22Rv1 (cell line): Measurements from ENCODE around the gene MCM3AP.

Source experiments
- H3K27ac ChIP-seq: fragments of 450-650 bp; 2 replicates; pipeline ENCODE4 v1.5.1; 2017
- ZFX ChIP-seq: fragments of 450-650 bp; IDR thresholded peaks from 2 replicates; pipeline ENCODE4 v1.6.1; 2017; ENCODE audit warnings: antibody characterized with exemption, borderline replicate concordance
- TF ChIP-seq, protein P1 (sequence below): fragments of 450-650 bp; IDR thresholded peaks from 2 replicates; pipeline ENCODE4 v1.5.1; 2017; ENCODE audit warnings: mild to moderate bottlenecking

The MCM3AP gene

DNA sequence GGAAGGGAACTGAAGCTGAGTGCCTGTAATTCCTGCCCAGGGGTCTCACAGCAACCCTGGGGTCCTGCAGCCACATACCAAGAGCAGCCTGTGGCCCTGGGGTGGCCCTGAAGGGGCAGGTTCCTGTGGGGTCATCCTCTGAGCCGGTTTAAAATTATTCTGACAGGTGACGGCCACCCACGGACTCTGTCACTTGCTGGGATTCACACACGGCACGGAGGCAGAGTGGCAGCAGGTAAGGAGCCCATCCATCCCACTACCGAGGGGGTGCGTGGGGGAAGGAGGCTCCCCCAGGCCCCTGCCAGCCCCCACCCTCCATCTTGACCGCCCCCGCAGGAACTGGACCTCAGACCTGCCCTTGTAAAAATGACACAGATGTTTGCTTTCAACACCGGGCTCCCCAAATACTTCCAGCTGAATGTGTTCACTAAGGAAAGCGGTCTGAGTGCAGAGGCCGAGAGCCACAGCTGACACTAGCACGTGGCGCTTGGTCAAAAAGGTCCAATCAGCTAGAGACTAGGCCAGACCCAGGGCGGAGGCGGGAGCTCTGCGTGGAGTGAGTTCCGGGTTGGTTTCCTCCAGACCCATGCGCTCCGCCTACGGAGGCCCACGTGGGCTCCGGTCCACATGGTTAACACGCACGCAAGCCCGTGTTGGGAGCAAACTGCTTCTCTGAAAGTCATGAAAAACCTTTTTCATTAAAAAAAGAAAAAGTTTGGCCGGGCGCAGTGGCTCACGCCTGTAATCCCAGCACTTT, 10.8 kb upstream of the MCM3AP start:
- TF ChIP-seq, protein P1, sequence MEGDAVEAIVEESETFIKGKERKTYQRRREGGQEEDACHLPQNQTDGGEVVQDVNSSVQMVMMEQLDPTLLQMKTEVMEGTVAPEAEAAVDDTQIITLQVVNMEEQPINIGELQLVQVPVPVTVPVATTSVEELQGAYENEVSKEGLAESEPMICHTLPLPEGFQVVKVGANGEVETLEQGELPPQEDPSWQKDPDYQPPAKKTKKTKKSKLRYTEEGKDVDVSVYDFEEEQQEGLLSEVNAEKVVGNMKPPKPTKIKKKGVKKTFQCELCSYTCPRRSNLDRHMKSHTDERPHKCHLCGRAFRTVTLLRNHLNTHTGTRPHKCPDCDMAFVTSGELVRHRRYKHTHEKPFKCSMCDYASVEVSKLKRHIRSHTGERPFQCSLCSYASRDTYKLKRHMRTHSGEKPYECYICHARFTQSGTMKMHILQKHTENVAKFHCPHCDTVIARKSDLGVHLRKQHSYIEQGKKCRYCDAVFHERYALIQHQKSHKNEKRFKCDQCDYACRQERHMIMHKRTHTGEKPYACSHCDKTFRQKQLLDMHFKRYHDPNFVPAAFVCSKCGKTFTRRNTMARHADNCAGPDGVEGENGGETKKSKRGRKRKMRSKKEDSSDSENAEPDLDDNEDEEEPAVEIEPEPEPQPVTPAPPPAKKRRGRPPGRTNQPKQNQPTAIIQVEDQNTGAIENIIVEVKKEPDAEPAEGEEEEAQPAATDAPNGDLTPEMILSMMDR, result no peak
- TF ChIP-seq ZFX, result no peak
- peak overlapping the region; percentile 89 for H3K27ac ChIP-seq

DNA sequence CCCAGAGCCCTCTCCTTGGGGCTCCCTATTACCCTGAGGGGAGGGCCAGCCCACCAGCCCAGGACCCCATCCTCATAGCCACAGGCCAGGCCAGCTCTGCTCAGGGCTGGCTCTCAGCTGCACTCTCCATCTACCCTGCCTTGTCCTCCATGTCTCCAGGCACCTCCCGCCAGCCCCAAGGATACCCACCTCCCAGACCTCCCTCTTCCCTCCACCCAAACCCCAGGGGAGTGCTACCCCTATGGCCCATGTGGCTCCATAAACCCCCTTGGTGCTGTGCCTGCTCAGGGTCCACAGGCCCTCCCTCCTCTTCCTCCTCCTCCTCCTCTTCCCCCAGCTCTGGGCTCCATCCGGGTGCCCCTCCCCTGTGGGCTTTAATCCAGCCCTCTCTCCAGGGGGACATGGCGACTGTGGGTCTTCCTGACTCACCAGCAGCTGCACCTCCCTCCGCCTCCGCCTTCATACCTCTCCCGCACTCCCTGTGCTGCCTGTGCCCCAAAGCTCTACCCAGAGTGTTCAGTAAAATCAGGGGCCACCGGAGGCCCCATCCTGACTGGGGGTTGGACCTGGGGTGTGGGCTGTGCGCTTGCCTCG, 9.9 kb upstream of the MCM3AP start:
- no peak for TF ChIP-seq ZFX
- TF ChIP-seq, protein P1, result no peak
- H3K27ac ChIP-seq, result peak overlapping the region; percentile 89

DNA sequence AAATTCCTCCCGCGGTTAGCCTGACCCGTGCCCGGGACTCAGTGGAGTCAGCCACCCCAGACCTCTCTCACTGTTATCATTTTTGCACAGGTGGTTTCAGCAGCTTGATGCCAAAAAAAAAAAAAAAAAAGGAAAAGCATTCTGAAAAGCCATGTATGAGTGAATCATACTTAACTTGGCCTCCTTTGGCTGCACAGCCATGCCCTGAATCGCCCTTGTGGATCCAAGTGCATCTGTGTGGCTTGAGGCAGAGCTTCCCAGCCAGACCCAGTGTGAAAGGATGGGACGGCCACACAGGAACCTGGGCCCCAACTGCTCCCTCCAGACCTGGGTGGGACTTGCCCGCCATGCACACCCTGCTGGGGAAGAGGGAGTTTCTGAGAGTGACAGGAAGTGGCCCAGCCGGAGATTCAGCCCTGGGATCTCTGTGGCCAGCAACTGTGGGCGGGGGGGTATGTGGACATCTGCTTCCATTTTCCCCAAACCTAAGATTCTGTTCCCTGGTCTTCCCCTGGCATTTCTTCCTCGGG, 9.3 kb upstream of the MCM3AP start:
- TF ChIP-seq ZFX, result no peak
- TF ChIP-seq, protein P1, result no peak
- H3K27ac ChIP-seq, result peak overlapping the region; percentile 89

DNA sequence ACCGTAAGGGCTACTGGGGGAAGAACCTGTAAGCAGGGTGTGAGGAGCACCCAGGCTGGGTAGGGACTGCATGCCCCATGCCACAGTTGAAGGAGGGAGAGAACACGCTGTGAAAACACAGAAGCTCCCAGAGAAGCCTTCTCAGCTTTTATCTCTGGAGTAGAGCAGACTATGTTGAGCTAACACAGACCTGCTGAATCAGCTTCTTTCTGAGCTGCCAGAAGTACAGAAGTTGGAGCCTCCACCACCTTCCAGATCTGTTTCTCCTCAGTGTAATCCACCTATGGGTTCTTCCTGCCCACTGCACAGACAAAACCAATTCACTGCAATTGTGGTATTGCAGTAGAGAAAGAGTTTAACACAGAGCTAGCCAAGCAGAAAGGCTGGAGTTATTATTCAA, 6.2 kb upstream of the MCM3AP start:
- TF ChIP-seq, protein P1, result no peak
- TF ChIP-seq ZFX, result no peak
- H3K27ac ChIP-seq, result no peak overlapping the region

DNA sequence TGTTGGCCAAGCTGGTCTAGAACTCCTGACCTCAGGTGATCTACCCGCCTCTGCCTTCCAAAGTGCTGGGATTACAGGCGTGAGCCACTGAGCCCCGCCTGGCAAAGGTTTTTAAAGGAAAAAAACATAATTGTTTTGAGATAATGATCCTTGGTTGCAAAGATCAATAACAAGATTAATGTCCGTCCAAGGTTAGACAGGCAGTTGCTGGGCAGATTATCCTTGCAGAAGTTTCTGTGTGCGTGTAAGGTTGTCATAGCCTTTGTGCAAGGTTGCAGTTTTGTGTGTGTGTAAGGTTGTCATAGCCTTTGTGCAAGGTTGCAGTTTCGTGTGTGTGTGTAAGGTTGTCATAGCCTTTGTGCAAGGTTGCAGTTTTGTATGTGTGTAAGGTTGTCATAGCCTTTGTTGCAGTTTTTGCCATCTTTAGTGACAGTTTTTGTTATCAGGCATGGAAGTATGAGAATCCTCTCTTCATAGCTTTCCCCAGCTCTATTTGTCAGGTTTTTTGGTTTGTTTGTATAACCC, 4.3 kb upstream of the MCM3AP start:
- TF ChIP-seq, protein P1, result no peak
- TF ChIP-seq ZFX, result no peak
- no peak overlapping the region for H3K27ac ChIP-seq

DNA sequence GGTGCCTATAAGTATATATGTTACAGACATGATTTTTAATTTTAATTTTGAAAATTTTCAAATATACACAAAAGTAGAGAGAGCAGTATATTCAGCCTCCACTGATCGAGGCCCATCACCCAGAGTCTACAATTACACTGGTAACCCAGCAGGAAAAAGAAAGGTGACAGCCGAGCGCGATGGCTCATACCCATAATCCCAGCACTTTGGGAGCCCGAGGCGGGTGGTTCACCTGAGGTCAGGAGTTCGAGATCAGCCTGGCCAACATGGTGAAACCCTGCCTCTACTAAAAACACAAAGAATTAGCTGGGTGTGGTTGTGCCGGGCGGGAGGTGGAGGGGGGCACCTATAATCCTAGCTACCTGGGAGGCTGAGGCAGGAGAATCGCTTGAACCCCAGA, 2.1 kb upstream of the MCM3AP start:
- H3K27ac ChIP-seq, result no peak overlapping the region
- TF ChIP-seq ZFX, result no peak
- TF ChIP-seq, protein P1, result no peak

DNA sequence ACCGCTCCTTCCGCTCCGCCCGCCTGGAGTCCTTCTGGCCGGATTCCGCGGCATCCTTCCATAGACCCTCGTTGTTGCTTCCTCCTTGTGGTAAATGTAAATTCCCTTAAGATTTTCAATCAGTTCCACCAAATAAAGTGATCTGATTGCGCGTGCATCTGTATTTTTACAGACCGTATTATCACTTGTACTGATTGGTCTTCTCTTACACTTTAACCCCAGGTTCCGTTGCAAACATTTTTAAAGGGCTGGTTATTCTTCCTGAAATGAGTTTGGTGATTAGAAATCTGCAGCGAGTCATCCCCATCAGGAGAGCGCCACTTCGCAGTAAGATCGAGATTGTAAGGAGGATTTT, 1.2 kb upstream of the MCM3AP start:
- peak overlapping the region; percentile 89 for H3K27ac ChIP-seq
- TF ChIP-seq, protein P1, result no peak
- no peak for TF ChIP-seq ZFX
